A673 (cell line): ENCODE results near the gene S1PR4. TPM values are rescaled to one million over a fixed set of nuclear protein-coding genes. Genes with fewer than 3 reads are reported as not detected.
A peak's percentile ranks its signal among the peaks of the same experiment; 100 is the strongest.

Experiments
- BruUV-seq: library from RNA; stranded (reverse); fragments of 400-500 nt; replicated peaks from 2 replicates; lab custom pipeline; 2021; lab: Mats Ljungman, UMichigan
- CTCF ChIA-PET: fragments of 300-600 bp; sonication (Branson Sonifier 250); formaldehyde crosslinking; loops from one replicate; lab custom pipeline; 2022; ENCODE audit warnings: antibody characterized with exemption; lab: Charles Lee
- POLR2A ChIA-PET: fragments of 300-600 bp; sonication (Branson Sonifier 250); formaldehyde crosslinking; loops from one replicate; lab custom pipeline; 2022; ENCODE audit warnings: antibody characterized with exemption; ENCODE audit not compliant: low non-redundant PET; lab: Charles Lee
- DNase-seq: peaks from one replicate; pipeline ENCODE4 v3.0.0-alpha.2; 2015; ENCODE audit warnings: low spot score
- H3K27ac ChIP-seq: fragments of 200-600 bp; sonication (generic); 2 replicates; pipeline ENCODE4 v1.5.1; 2016; ENCODE audit warnings: mixed run types, low read depth, mild to moderate bottlenecking, mixed read lengths, antibody characterized with exemption, low read length; ENCODE audit not compliant: poor library complexity, severe bottlenecking
- H3K27me3 ChIP-seq: fragments of 200-600 bp; sonication (generic); replicated peaks from 2 replicates; pipeline ENCODE4 v1.6.1; 2017; ENCODE audit warnings: mixed run types, low read depth, mild to moderate bottlenecking, mixed read lengths, antibody characterized with exemption, low read length; ENCODE audit not compliant: insufficient read depth, poor library complexity
- H3K36me3 ChIP-seq: fragments of 200-600 bp; sonication (generic); 2 replicates; pipeline ENCODE4 v1.6.1; 2016; ENCODE audit warnings: mixed run types, mild to moderate bottlenecking, mixed read lengths, antibody characterized with exemption, low read length; ENCODE audit not compliant: insufficient read depth, poor library complexity, severe bottlenecking
- H3K4me1 ChIP-seq: fragments of 200-600 bp; sonication (generic); 2 replicates; pipeline ENCODE4 v1.6.1; 2017; ENCODE audit warnings: mixed run types, mild to moderate bottlenecking, mixed read lengths, antibody characterized with exemption, low read length; ENCODE audit not compliant: insufficient read depth, poor library complexity, severe bottlenecking
- H3K4me3 ChIP-seq: fragments of 200-600 bp; sonication (generic); 2 replicates; pipeline ENCODE4 v1.5.1; 2016; ENCODE audit warnings: low read depth, mixed run types, mild to moderate bottlenecking, mixed read lengths, low read length; ENCODE audit not compliant: poor library complexity, severe bottlenecking
- H3K9me3 ChIP-seq: fragments of 200-600 bp; sonication (generic); 2 replicates; pipeline ENCODE4 v1.6.1; 2016; ENCODE audit warnings: mixed run types, low read depth, mild to moderate bottlenecking, mixed read lengths, antibody characterized with exemption, low read length; ENCODE audit not compliant: poor library complexity, severe bottlenecking
- EZH2 ChIP-seq: fragments of 200-600 bp; sonication (generic); IDR thresholded peaks from 2 replicates; pipeline ENCODE4 v1.6.1; 2017; ENCODE audit warnings: borderline replicate concordance, low read depth, mild to moderate bottlenecking, mixed read lengths, antibody characterized with exemption, low read length; ENCODE audit not compliant: poor library complexity, severe bottlenecking
- intact Hi-C: fragments of 100-400 bp; cut with micrococcal nuclease; formaldehyde crosslinking; loops from one replicate; pipeline ENCODE4 v1.10.0; 2022; ENCODE audit not compliant: unreplicated experiment
- total RNA-seq: library from RNA; stranded (reverse); gene quantifications from 2 replicates; pipeline ENCODE4 v1.2.3, GENCODE V29; 2021
- TF ChIP-seq, protein P1 (sequence below): fragments of 300-800, 200-600 bp; sonication (generic); conservative IDR thresholded peaks from 2 replicates; pipeline ENCODE4 v1.5.1; 2017; ENCODE audit warnings: low read depth, mild to moderate bottlenecking, antibody characterized with exemption, low read length, moderate library complexity, mixed read lengths

The S1PR4 gene
- total RNA-seq, 1 experiment from 2014 or later, result not detected

- H3K9me3 ChIP-seq, result no peaks in the 10 kb centered on the region
- H3K27me3 ChIP-seq, result no peaks in the 10 kb centered on the region
- no peak overlapping the region for H3K4me3 ChIP-seq
- BruUV-seq, result no TSS peak
- H3K36me3 ChIP-seq, result no peaks in the 10 kb centered on the region
- H3K27ac ChIP-seq, result no peak overlapping the region
- ChIA-PET CTCF (no interaction called here), POLR2A (no interaction called here)
- H3K4me1 ChIP-seq, result no peaks in the 10 kb centered on the region
- TF ChIP-seq, protein P1, sequence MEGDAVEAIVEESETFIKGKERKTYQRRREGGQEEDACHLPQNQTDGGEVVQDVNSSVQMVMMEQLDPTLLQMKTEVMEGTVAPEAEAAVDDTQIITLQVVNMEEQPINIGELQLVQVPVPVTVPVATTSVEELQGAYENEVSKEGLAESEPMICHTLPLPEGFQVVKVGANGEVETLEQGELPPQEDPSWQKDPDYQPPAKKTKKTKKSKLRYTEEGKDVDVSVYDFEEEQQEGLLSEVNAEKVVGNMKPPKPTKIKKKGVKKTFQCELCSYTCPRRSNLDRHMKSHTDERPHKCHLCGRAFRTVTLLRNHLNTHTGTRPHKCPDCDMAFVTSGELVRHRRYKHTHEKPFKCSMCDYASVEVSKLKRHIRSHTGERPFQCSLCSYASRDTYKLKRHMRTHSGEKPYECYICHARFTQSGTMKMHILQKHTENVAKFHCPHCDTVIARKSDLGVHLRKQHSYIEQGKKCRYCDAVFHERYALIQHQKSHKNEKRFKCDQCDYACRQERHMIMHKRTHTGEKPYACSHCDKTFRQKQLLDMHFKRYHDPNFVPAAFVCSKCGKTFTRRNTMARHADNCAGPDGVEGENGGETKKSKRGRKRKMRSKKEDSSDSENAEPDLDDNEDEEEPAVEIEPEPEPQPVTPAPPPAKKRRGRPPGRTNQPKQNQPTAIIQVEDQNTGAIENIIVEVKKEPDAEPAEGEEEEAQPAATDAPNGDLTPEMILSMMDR, result no peak
- TF ChIP-seq EZH2, result no peak
- intact Hi-C loops, result no loop called here
- DNase-seq, result no peak
Measured at GRCh38 chr19:3145909-3146676, 32.5 kb upstream of the S1PR4 start.

GRCh38 chr19:3146677-3147100 is 31.9 kb upstream of the S1PR4 start:
- H3K27ac ChIP-seq, result no peak overlapping the region
- ChIA-PET POLR2A (interaction anchor here (0.7 kb wide), 1 partner anchor 188 kb away, joined by 5 read pairs; no protein-coding TSS in a partner anchor), CTCF (no interaction called here)
- no peaks in the 10 kb centered on the region for H3K27me3 ChIP-seq
- intact Hi-C loops, result no loop called here
- BruUV-seq, result no TSS peak
- no peaks in the 10 kb centered on the region for H3K9me3 ChIP-seq
- no peaks in the 10 kb centered on the region for H3K4me1 ChIP-seq
- no peak overlapping the region for H3K4me3 ChIP-seq
- no peak for DNase-seq
- H3K36me3 ChIP-seq, result no peaks in the 10 kb centered on the region
- TF ChIP-seq, protein P1, result peak; percentile 77
- TF ChIP-seq EZH2, result no peak

- Histone ChIP-seq H3K9me3 (no peaks in the 10 kb centered on the region), H3K27me3 (no peaks in the 10 kb centered on the region), H3K27ac (no peak overlapping the region), H3K4me3 (no peak overlapping the region), H3K36me3 (no peaks in the 10 kb centered on the region), H3K4me1 (no peaks in the 10 kb centered on the region)
- ChIA-PET CTCF (no interaction called here), POLR2A (no interaction called here)
- TF ChIP-seq, protein P1, result no peak
- TF ChIP-seq EZH2, result no peak
- intact Hi-C loops, result no loop called here
- DNase-seq, result no peak
- BruUV-seq, result no TSS peak
Measured at GRCh38 chr19:3148503-3148902, 30.1 kb upstream of the S1PR4 start.
